ENCODE data around the gene XPR1. TPM values are rescaled to one million over a fixed set of nuclear protein-coding genes. Genes with fewer than 3 reads are reported as not detected.

Gene XPR1
- total RNA-seq, 4 donors from 2014 or later, result 6.8 to 23.1 (median 17.2) TPM

DNA sequence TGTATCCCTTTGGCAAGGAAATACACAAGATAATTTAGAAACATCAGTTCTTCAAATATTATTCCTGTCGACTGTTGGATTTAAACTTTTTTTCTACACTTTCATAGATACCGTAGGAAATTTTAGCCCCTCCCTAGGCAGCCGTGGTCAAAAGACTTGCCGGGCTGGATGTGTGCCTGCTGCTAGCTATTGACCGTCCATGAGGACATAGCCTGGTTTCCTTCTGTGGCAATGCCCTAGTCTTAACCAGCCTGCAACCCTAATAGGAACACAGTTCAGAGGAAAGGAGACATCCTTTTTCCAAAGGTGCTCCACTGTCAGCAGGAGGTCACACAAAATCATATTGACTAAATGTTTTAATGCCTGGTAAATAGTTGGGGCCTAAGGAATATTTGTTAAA lies 260.4 kb downstream of the XPR1 start:
- H3K4me3 ChIP-seq, result no peak overlapping the region
- H3K4me1 ChIP-seq, result no peaks in the 10 kb centered on the region
- H3K27me3 ChIP-seq, result no peaks in the 10 kb centered on the region
- intact Hi-C loops (cut with DNase I), result no loop called here
- no peaks in the 10 kb centered on the region for H3K36me3 ChIP-seq
- H3K9me3 ChIP-seq, result no peaks in the 10 kb centered on the region
- TF ChIP-seq POLR2A (IDR thresholded peaks at IDR 0.05), result no peak
- TF ChIP-seq, protein P1, sequence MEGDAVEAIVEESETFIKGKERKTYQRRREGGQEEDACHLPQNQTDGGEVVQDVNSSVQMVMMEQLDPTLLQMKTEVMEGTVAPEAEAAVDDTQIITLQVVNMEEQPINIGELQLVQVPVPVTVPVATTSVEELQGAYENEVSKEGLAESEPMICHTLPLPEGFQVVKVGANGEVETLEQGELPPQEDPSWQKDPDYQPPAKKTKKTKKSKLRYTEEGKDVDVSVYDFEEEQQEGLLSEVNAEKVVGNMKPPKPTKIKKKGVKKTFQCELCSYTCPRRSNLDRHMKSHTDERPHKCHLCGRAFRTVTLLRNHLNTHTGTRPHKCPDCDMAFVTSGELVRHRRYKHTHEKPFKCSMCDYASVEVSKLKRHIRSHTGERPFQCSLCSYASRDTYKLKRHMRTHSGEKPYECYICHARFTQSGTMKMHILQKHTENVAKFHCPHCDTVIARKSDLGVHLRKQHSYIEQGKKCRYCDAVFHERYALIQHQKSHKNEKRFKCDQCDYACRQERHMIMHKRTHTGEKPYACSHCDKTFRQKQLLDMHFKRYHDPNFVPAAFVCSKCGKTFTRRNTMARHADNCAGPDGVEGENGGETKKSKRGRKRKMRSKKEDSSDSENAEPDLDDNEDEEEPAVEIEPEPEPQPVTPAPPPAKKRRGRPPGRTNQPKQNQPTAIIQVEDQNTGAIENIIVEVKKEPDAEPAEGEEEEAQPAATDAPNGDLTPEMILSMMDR (IDR thresholded peaks at IDR 0.05), result no peak
- 77 to 89% methylated on average over 5 of the region's 5 CpGs for WGBS, 2 donors
- no peak overlapping the region for H3K27ac ChIP-seq
- DNase-seq, result no peak

DNA sequence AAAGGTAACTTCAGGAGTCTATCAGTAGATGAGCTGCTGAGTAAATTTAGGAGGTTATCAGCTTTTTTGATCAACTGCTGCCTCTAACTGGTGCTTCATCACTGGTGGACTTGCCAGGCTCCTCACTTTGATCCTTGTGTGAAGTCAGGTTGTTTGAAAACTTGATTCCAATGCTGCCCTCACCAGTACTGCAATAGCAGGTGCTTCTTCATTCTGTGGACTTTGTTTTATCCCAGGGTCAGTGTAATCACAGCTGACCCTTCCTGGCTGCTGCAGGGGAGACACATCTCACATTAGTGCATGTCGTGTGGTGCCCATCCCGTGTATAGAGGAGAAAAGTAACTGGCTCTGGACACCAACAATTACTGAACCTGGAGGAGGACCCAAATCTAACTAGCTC lies 260.9 kb downstream of the XPR1 start:
- 83 to 85% methylated on average over 2 of the region's 2 CpGs for WGBS, 2 donors
- TF ChIP-seq, protein P1 (IDR thresholded peaks at IDR 0.05), result no peak
- TF ChIP-seq POLR2A (IDR thresholded peaks at IDR 0.05), result no peak
- intact Hi-C loops (cut with DNase I), result no loop called here
- H3K9me3 ChIP-seq, result no peaks in the 10 kb centered on the region
- no peak for DNase-seq
- H3K27me3 ChIP-seq, result no peaks in the 10 kb centered on the region
- H3K27ac ChIP-seq, result no peak overlapping the region
- H3K4me1 ChIP-seq, result no peaks in the 10 kb centered on the region
- H3K36me3 ChIP-seq, result no peaks in the 10 kb centered on the region
- no peak overlapping the region for H3K4me3 ChIP-seq

DNA sequence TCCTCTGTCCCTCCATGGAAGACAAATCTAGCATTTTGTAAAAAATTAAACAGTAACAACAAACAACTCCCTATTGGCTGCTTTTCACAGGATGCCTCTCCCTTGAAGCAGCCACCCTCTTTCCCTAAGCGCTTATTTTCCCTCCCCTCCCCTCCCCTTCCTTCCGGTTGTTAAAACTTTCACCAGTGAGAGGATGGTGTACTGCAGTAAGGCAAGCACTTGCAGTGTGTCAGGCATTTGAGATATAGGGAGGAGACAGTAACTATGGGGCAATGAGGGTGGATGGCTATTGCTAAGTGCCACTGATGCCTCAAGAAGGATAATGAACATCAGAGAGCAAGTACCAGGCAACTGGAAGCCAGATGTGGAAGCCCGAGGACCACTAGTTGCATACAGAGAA lies 261.8 kb downstream of the XPR1 start:
- intact Hi-C loops (cut with DNase I), result no loop called here
- TF ChIP-seq, protein P1 (IDR thresholded peaks at IDR 0.05), result no peak
- TF ChIP-seq POLR2A (IDR thresholded peaks at IDR 0.05), result no peak
- H3K4me1 ChIP-seq, result no peaks in the 10 kb centered on the region
- H3K27me3 ChIP-seq, result no peaks in the 10 kb centered on the region
- H3K27ac ChIP-seq, result no peak overlapping the region
- no peak overlapping the region for H3K4me3 ChIP-seq
- no peaks in the 10 kb centered on the region for H3K36me3 ChIP-seq
- no peak for DNase-seq
- no peaks in the 10 kb centered on the region for H3K9me3 ChIP-seq
- WGBS, 2 donors, result 67 to 77% methylated on average over 3 of the region's 3 CpGs

DNA sequence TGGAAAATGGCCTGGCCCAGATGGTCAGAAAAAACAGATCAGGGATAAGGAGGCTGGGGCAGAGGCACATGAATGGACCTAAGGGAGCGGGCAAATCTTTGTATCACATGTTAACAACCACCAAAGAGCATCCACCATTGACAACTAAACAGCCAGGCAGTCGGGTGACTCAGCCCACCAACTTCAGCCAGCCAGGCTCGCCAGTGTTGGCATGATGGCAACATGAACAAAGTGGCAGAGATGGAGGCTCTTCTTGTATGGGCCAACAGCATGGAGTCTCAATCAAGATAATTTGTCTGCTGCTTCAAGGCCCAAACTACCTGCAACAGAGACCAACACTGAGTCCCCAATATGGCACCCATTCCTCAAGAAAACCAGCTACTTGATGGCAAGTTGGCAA lies 264.3 kb downstream of the XPR1 start:
- Histone ChIP-seq H3K27ac (no peak overlapping the region), H3K27me3 (no peaks in the 10 kb centered on the region), H3K4me3 (no peak overlapping the region), H3K9me3 (no peaks in the 10 kb centered on the region), H3K4me1 (no peaks in the 10 kb centered on the region), H3K36me3 (no peaks in the 10 kb centered on the region)
- WGBS, 2 donors, result 88 to 100% methylated on average over 3 of the region's 3 CpGs
- DNase-seq, result no peak
- TF ChIP-seq POLR2A (IDR thresholded peaks at IDR 0.05), result no peak
- TF ChIP-seq, protein P1 (IDR thresholded peaks at IDR 0.05), result no peak
- intact Hi-C loops (cut with DNase I), result no loop called here

DNA sequence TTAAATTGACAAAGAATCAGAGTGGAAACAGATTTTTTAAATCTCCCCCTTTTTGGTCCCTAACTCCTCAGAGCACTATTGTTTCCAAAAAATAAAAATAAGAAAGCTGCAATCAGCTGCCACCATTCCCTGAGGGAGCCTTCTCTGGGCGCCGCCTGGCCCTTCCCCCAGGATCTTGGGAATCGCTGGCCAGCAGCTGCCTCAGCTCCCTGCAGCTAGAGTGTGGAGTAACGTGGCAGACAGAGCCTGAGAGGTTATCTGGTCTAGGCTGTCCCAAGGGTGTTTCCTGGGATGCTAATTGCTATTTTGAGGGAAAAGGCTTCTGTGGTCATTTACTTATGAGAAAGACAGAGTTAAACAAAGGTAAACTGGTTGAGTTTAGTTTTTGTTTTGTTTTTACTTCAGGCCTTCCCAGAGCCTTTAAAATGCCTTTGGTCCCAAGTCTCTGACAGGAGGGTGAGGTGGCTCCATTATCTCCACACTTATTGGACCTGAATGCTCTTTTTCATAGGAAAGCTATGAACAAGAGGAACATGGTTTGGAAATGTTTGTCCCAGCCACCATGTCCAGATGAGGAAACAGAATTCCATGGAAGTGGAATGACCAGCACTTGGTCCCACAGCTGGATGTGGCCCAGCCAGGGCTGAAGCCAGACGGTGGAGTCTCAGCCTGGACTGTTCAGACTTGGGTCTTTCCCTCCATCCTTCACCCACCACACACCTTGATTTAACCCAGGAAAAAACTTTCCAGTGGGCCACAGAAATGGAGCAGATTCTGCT lies 266.8 kb downstream of the XPR1 start:
- Histone ChIP-seq H3K9me3 (no peaks in the 10 kb centered on the region), H3K4me1 (no peaks in the 10 kb centered on the region), H3K36me3 (no peaks in the 10 kb centered on the region), H3K27ac (no peak overlapping the region), H3K4me3 (no peak overlapping the region), H3K27me3 (no peaks in the 10 kb centered on the region)
- no peak for DNase-seq
- TF ChIP-seq POLR2A (IDR thresholded peaks at IDR 0.05), result no peak
- TF ChIP-seq, protein P1 (IDR thresholded peaks at IDR 0.05), result no peak
- WGBS, 2 donors, result 50 to 67% methylated on average over 3 to 5 of the region's 5 CpGs
- intact Hi-C loops (cut with DNase I), result no loop called here
